GM12874 (cell line): Measurements from ENCODE around the gene FAIM2.

ENCODE experiments used
- CTCF ChIP-seq: IDR thresholded peaks from 2 replicates; pipeline ENCODE4 v1.5.1; 2011; ENCODE audit warnings: low read depth, mild to moderate bottlenecking, control low read depth, low read length, moderate library complexity; ENCODE audit not compliant: insufficient read depth

The FAIM2 gene

GRCh38 chr12:49891476-49891875 is 12.2 kb downstream of the FAIM2 start:
- TF ChIP-seq CTCF = no peak

- TF ChIP-seq CTCF = no peak
These were observed 12.7 kb downstream of the FAIM2 start for GRCh38 chr12:49891012-49891411.

GRCh38 chr12:49890096-49890461 is 13.6 kb downstream of the FAIM2 start:
- TF ChIP-seq CTCF = no peak

- TF ChIP-seq CTCF = no peak
These were observed 14.2 kb downstream of the FAIM2 start for GRCh38 chr12:49889361-49890095.

- no peak for TF ChIP-seq CTCF
These were observed 15.1 kb downstream of the FAIM2 start for GRCh38 chr12:49888461-49889151.

- no peak for TF ChIP-seq CTCF
These were observed 15.9 kb downstream of the FAIM2 start for GRCh38 chr12:49887536-49888401.

GRCh38 chr12:49887091-49887490 is 16.6 kb downstream of the FAIM2 start:
- no peak for TF ChIP-seq CTCF
